Endometrial microvascular endothelial cells (primary cell): ENCODE measurements around the gene PIK3CB. TPM values are rescaled to one million over a fixed set of nuclear protein-coding genes. Genes with fewer than 3 reads are reported as not detected.
"Not testable (repeated sequence)": the region's sequence is repeated elsewhere in the genome, so short reads cannot be mapped to it uniquely, and the experiment has no call there.

Experiments used
- in situ Hi-C: cut with HindIII; loops from 2 replicates; pipeline ENCODE4 v1.10.0; 2017; ENCODE audit warnings: low sequenced_read_pairs, low pct_unique_long_range_greater_than_20kb; ENCODE audit errors: inconsistent ontology term
- total RNA-seq: library from RNA; depleted of rRNA; stranded (reverse); fragments of >200 nt; gene quantifications from one replicate; pipeline ENCODE4 v1.2.3, GENCODE V29; 2015; ENCODE audit errors: inconsistent ontology term

The PIK3CB gene
- total RNA-seq, 1 donor from 2014 or later = 29.4 TPM

GRCh38 chr3:138817695-138818094 lies 17.0 kb downstream of the PIK3CB start:
- in situ Hi-C loops = no loop called here

GRCh38 chr3:138812806-138813205 lies 21.9 kb downstream of the PIK3CB start:
- in situ Hi-C loops = no loop called here

DNA sequence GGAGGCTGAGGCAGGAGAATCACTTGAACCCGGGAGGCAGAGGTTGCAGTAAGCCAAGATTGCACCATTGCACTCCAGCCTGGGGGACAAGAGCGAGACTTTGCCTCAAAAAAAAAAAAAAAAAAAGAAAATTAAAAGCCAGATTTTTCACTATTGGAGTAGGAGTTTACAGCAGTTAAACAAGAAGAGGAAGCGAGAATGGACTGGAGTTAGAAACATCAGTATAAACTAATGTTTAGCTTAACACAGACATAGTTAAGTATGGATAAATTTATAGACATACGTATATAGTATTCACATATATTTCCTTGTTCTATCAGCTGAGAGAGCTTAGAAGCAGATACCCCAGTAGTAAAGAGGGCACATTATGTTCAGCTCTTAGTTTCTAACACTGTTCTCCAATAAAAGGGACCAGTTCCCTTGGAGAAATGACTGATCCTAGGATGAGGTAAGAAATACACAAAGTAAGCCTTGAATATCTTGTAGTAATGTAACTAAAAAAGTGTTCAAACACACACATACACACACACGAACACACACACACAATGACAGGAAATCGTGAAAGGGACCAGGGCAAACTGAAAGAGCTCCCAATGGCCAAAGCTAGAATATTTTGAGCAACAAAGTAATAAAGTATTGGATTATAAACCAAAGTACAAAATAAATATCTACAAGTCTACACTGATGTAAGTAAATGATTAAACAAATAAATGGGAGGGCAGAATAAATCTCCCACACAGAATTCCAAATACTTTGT lies 25.1 kb downstream of the PIK3CB start:
- in situ Hi-C loops = no loop called here

DNA sequence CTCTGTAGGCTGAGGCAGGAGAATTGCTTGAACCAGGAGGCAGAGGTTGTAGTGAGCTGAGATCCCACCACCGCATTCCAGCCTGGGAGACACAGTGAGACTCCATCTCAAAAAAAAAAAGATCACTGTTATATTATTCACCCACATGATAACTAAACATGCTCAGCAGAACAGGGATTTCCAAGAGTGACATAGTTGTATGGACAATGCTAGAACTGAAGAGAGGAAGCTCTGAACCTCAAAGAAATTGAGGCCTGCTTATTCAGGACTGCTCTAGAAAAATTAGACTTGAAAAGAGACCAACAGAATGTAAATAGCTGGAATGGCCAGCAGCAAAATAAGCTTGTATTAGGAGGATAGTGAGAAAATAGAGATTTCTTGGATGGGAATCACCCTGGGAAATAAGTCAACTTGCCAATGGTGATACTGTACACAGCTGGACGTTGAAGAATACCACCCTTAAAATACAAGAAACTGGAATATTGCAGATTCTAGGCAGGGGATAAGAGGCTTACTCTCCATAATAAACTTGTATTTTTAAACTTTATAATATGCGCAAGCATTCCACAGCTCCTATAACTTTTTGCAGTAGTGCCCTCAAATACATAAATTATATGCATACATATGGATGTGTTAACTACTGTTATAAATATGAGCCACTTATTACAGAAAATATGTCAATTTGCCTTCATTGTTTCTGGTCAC lies 28.2 kb downstream of the PIK3CB start:
- in situ Hi-C loops = no loop called here

GRCh38 chr3:138803006-138803653 lies 31.6 kb downstream of the PIK3CB start:
- in situ Hi-C loops = no loop called here

- in situ Hi-C loops = not testable (repeated sequence)
These were observed 32.5 kb downstream of the PIK3CB start for GRCh38 chr3:138802223-138802622.

DNA sequence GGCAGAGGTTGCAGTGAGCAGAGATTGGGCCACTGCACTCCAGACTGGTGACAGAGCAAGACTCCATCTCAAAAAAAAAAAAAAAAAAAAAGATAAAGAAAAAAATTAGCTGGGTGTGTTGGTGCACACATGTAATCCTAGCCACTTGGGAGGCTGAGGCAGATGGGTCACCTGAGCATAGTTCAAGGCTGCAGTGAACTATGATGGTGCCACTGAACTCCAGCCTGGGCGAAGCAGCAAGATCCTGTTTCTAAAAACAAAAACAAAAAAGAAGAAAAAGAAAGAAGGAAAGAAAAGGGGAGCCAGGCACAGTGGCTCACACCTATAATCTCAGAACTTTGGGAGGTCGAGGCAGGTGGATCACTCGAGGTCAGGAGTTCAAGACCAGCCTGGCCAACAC lies 32.9 kb downstream of the PIK3CB start:
- in situ Hi-C loops = no loop called here

- in situ Hi-C loops = no loop called here
These were observed 34.5 kb downstream of the PIK3CB start for GRCh38 chr3:138800248-138800647.

GRCh38 chr3:138799822-138800221 lies 34.9 kb downstream of the PIK3CB start:
- in situ Hi-C loops = no loop called here

- in situ Hi-C loops = no loop called here
These were observed 37.2 kb downstream of the PIK3CB start for GRCh38 chr3:138797508-138798038.

- in situ Hi-C loops = no loop called here
These were observed 38.0 kb downstream of the PIK3CB start for GRCh38 chr3:138796761-138797160.

- in situ Hi-C loops = no loop called here
These were observed 47.9 kb downstream of the PIK3CB start for GRCh38 chr3:138786788-138787271.

- in situ Hi-C loops = no loop called here
These were observed 48.8 kb downstream of the PIK3CB start for GRCh38 chr3:138785951-138786350.

- in situ Hi-C loops = not testable (repeated sequence)
These were observed 49.3 kb downstream of the PIK3CB start for GRCh38 chr3:138785362-138785857.

GRCh38 chr3:138782755-138783154 lies 52.0 kb downstream of the PIK3CB start:
- in situ Hi-C loops = no loop called here

- in situ Hi-C loops = no loop called here
These were observed 53.7 kb downstream of the PIK3CB start for GRCh38 chr3:138781012-138781470.

- in situ Hi-C loops = no loop called here
These were observed 56.1 kb downstream of the PIK3CB start for GRCh38 chr3:138778643-138779042.

DNA sequence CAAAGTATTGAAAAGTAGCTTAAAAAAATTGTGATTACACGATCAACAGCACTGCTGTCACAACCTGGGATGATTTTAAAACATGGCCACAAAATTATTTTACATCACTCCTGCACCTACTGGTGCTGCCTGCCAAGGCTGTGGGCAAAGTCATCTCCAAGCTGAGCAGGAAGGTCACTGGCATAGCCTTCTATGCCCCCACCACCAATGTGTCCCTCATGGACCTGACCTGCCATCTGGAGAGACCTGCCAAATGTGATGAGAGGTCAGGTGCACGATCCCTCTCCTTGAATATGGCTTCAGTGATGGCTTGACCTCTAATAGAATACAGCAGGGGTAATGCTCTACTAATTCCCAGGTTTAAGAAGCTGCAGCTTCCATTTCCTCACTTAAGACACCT lies 57.8 kb downstream of the PIK3CB start:
- in situ Hi-C loops = no loop called here

GRCh38 chr3:138775254-138775595 lies 59.5 kb downstream of the PIK3CB start:
- in situ Hi-C loops = no loop called here
